A549 (cell line): ENCODE data around the gene TRIM24. TPM values are rescaled to one million over a fixed set of nuclear protein-coding genes. Genes with fewer than 3 reads are reported as not detected.

Source experiments
- ATAC-seq, 2 experiments: fragments of 200-7000 bp in 1 of 2; fragments of >200 bp in 1 of 2; cut with Nextera tagmentation in 1 of 2; cut with Tn5 transposase in 1 of 2; 3 replicates each; pipeline versions ENCODE4 v1.8.0 to v1.9.1; 2018 to 2020; ENCODE audit warnings: mild to moderate bottlenecking in 1 of 2, moderate library complexity in 1 of 2
- CTCF ChIA-PET: fragments of 300-600 bp; sonication (Branson Sonifier 250); formaldehyde crosslinking; extraction: SDS; loops from one replicate; lab custom pipeline; 2021; ENCODE audit warnings: antibody characterized with exemption, inconsistent platforms; lab: Yijun Ruan, JAX
- POLR2A ChIA-PET: fragments of 350-600 bp; formaldehyde crosslinking; extraction: SDS; loops from one replicate; lab custom pipeline; 2021; ENCODE audit warnings: antibody characterized with exemption, inconsistent platforms; lab: Yijun Ruan, JAX
- DNase-seq, 2 experiments: peaks; one replicate each; pipeline versions ENCODE4 v3.0.0 to v3.0.0-alpha.2; 2011 to 2016; ENCODE audit warnings: low read depth in 1 of 2, low spot score in 1 of 2
- FAIRE-seq: peaks from 2 replicates; lab custom pipeline; 2011; peaks lifted over from hg19 to GRCh38; lab: Jason Lieb, UNC
- H3K27ac ChIP-seq, 2 experiments: fragments of >200 bp; sonication (Bioruptor Twin); formaldehyde crosslinking; 3 replicates each; pipeline ENCODE4 v1.5.1; 2016 to 2017
- H3K4me1 ChIP-seq: fragments of >200 bp; sonication (Bioruptor Twin); formaldehyde crosslinking; 3 replicates; pipeline ENCODE4 v1.6.1; 2016
- H3K4me2 ChIP-seq: fragments of >200 bp; sonication (Bioruptor Twin); formaldehyde crosslinking; 3 replicates; pipeline ENCODE4 v1.6.1; 2016
- H3K4me3 ChIP-seq: fragments of >200 bp; sonication (Bioruptor Twin); formaldehyde crosslinking; 3 replicates; pipeline ENCODE4 v1.5.1; 2016
- H3K9me3 ChIP-seq: fragments of >200 bp; sonication (Bioruptor Twin); formaldehyde crosslinking; 3 replicates; pipeline ENCODE4 v1.6.1; 2016
- CBX8 ChIP-seq: fragments of 200-600 bp; sonication (generic); IDR thresholded peaks from 2 replicates; pipeline ENCODE4 v1.6.1; 2016
- CHD2 ChIP-seq: fragments of 150-350 bp; IDR thresholded peaks from 2 replicates; pipeline ENCODE4 v1.6.1; 2014; ENCODE audit warnings: low read length; ENCODE audit not compliant: partially characterized antibody
- CHD4 ChIP-seq: fragments of 200-600 bp; sonication (generic); IDR thresholded peaks from 2 replicates; pipeline ENCODE4 v1.6.1; 2016; ENCODE audit warnings: antibody characterized with exemption, mild to moderate bottlenecking, borderline replicate concordance
- CTCF ChIP-seq: fragments of >200 bp; sonication (Bioruptor Twin); formaldehyde crosslinking; IDR thresholded peaks from 3 replicates; pipeline ENCODE4 v1.5.1; 2016
- E2F6 ChIP-seq: IDR thresholded peaks from 2 replicates; pipeline ENCODE4 v1.6.1; 2012; ENCODE audit warnings: low read depth, borderline replicate concordance
- EHF ChIP-seq: fragments of 250-450 bp; sonication (Bioruptor Pico); IDR thresholded peaks from 2 replicates; pipeline ENCODE4 v1.5.0; 2020; ENCODE audit warnings: mild to moderate bottlenecking
- FOSL2 ChIP-seq, 2 experiments: fragments of 450-650 bp in 1 of 2; fragments of >200 bp in 1 of 2; sonication (Bioruptor Twin) in 1 of 2; formaldehyde crosslinking; IDR thresholded peaks; 2 replicates each; pipeline versions ENCODE4 v1.5.0 to v1.6.1; 2016 to 2020; ENCODE audit warnings: mild to moderate bottlenecking in 1 of 2, moderate library complexity in 1 of 2
- FOXS1 ChIP-seq: fragments of 250-450 bp; sonication (Bioruptor Pico); IDR thresholded peaks from 2 replicates; pipeline ENCODE4 v1.5.0; 2020; ENCODE audit warnings: mild to moderate bottlenecking, moderate library complexity
- GATA3 ChIP-seq: IDR thresholded peaks from 2 replicates; pipeline ENCODE4 v1.6.1; 2012; ENCODE audit warnings: borderline replicate concordance
- HES2 ChIP-seq: fragments of >200 bp; sonication (Bioruptor Twin); formaldehyde crosslinking; IDR thresholded peaks from 2 replicates; pipeline ENCODE4 v1.6.1; 2016
- HEYL ChIP-seq: fragments of 250-450 bp; sonication (Bioruptor Pico); IDR thresholded peaks from 2 replicates; pipeline ENCODE4 v1.8.0; 2021; ENCODE audit warnings: mild to moderate bottlenecking, moderate library complexity
- HMGXB4 ChIP-seq: fragments of 250-450 bp; sonication (Bioruptor Pico); IDR thresholded peaks from 2 replicates; pipeline ENCODE4 v1.5.0; 2021; ENCODE audit warnings: mild to moderate bottlenecking, moderate library complexity, borderline replicate concordance
- HOXB13 ChIP-seq: fragments of 250-450 bp; sonication (Bioruptor Pico); IDR thresholded peaks from 2 replicates; pipeline ENCODE4 v1.5.0; 2020; ENCODE audit warnings: low read depth, mild to moderate bottlenecking, moderate library complexity
- HOXB5 ChIP-seq: fragments of 250-450 bp; sonication (Bioruptor Pico); IDR thresholded peaks from 2 replicates; pipeline ENCODE4 v1.5.0; 2020; ENCODE audit warnings: mild to moderate bottlenecking, moderate library complexity
- JUN ChIP-seq, 2 experiments: fragments of >200 bp; sonication (Bioruptor Twin); formaldehyde crosslinking; IDR thresholded peaks; 2 replicates in 1 of 2; 3 replicates in 1 of 2; pipeline ENCODE4 v1.6.1; 2016 to 2017
- RAD21 ChIP-seq, 2 experiments: fragments of >200 bp in 1 of 2; sonication (Bioruptor Twin) in 1 of 2; formaldehyde crosslinking in 1 of 2; IDR thresholded peaks in 1 of 2; conservative IDR thresholded peaks in 1 of 2; 2 replicates in 1 of 2; 3 replicates in 1 of 2; pipeline ENCODE4 v1.6.1; 2012 to 2018; ENCODE audit warnings: inconsistent platforms in 1 of 2
- RARB ChIP-seq: fragments of 250-450 bp; sonication (Bioruptor Pico); IDR thresholded peaks from 2 replicates; pipeline ENCODE4 v1.8.0; 2021; ENCODE audit warnings: mild to moderate bottlenecking, moderate library complexity
- RCOR1 ChIP-seq: fragments of 150-350 bp; IDR thresholded peaks from 2 replicates; pipeline ENCODE4 v1.6.1; 2014; ENCODE audit warnings: antibody characterized with exemption, low read length, low read depth
- TFCP2L1 ChIP-seq: fragments of 250-450 bp; sonication (Bioruptor Pico); IDR thresholded peaks from 2 replicates; pipeline ENCODE4 v1.5.0; 2021; ENCODE audit warnings: mild to moderate bottlenecking
- WGBS: methylation state at CpG from one replicate; pipeline ENCODE4 v1.1.6; 2017; ENCODE audit errors: missing lambda C conversion rate; 5-methylcytosine and 5-hydroxymethylcytosine counted together
- polyA plus RNA-seq, 4 experiments: library from polyadenylated mRNA; depleted of rRNA in 3 of 4; stranded (reverse); fragments of >200 nt; fragmentation: RNase III in 1 of 4; extraction: RNeasy Plus Mini Kit Qiagen cat#74134 plus additional on column Dnase treatment in 1 of 4; gene quantifications; 2 replicates in 3 of 4; 3 replicates in 1 of 4; pipeline ENCODE4 v1.2.3, GENCODE V29; 2011 to 2017
- TF ChIP-seq, protein P1 (sequence below): IDR thresholded peaks from 2 replicates; pipeline ENCODE4 v1.6.1; 2012

TRIM24 gene
- polyA plus RNA-seq, 2 of the 4 experiments (the other 2 are of a cell fraction), result 8.3 to 11.6 TPM

- 53% methylated on average over 2 of the region's 2 CpGs for WGBS
- TF ChIP-seq HEYL (CRISPR knock-in tag) (no peak), CHD4 (no peak), RARB (CRISPR knock-in tag) (no peak), RAD21 (conservative IDR thresholded peaks at IDR 0.05 in 1 of 2, IDR thresholded peaks at IDR 0.05 in 1 of 2) (no peak), FOSL2 (IDR thresholded peaks at IDR 0.05) (no peak), FOSL2 (CRISPR knock-in tag; IDR thresholded peaks at IDR 0.05) (no peak), HOXB13 (CRISPR knock-in tag) (no peak), CTCF (no peak), JUN (IDR thresholded peaks at IDR 0.05) (no peak), EHF (no peak), HOXB5 (no peak), E2F6 (no peak), FOXS1 (CRISPR knock-in tag) (no peak), CBX8 (no peak)
- TF ChIP-seq, protein P1, sequence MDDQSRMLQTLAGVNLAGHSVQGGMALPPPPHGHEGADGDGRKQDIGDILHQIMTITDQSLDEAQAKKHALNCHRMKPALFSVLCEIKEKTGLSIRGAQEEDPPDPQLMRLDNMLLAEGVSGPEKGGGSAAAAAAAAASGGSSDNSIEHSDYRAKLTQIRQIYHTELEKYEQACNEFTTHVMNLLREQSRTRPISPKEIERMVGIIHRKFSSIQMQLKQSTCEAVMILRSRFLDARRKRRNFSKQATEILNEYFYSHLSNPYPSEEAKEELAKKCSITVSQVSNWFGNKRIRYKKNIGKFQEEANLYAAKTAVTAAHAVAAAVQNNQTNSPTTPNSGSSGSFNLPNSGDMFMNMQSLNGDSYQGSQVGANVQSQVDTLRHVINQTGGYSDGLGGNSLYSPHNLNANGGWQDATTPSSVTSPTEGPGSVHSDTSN, result no peak
- Histone ChIP-seq H3K27ac (no peak overlapping the region), H3K4me3 (no peak overlapping the region), H3K9me3 (no peaks in the 10 kb centered on the region), H3K4me1 (no peaks in the 10 kb centered on the region), H3K4me2 (no peak overlapping the region)
- no peak for FAIRE-seq
- ChIA-PET CTCF (no interaction called here), POLR2A (no interaction called here)
- no peak for DNase-seq
- ATAC-seq, result no peak
Observed at GRCh38 chr7:138595454-138595853, 135.4 kb downstream of the TRIM24 start.

DNA sequence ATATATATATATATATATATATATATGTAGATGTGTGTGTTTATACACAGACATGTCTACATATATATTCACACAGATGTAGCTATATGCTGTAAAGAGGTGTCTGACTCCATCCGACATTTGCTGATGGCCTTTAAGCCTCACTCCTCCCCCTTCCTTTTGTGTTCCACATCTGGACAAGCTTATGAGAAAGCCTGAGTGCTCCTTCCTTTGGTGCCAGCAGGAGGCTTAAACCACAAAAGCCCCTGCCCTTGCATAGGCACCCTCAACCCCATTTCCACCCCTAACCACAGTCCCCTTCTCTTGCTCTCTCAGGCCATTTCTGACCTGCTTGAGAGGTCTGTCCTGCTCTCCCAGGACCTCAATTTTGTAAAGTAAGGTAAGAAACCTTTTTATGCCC is 142.4 kb downstream of the TRIM24 start:
- CTCF ChIA-PET, result no interaction called here
- no peak for FAIRE-seq
- Histone ChIP-seq H3K4me3 (no peak overlapping the region), H3K4me2 (no peak overlapping the region), H3K9me3 (no peaks in the 10 kb centered on the region), H3K27ac (no peak overlapping the region), H3K4me1 (no peaks in the 10 kb centered on the region)
- TF ChIP-seq HMGXB4 (CRISPR knock-in tag) (no peak), GATA3 (no peak), RAD21 (conservative IDR thresholded peaks at IDR 0.05 in 1 of 2, IDR thresholded peaks at IDR 0.05 in 1 of 2) (no peak), TFCP2L1 (CRISPR knock-in tag) (no peak), RCOR1 (no peak), JUN (IDR thresholded peaks at IDR 0.05) (no peak), RARB (CRISPR knock-in tag) (no peak), HES2 (no peak), CHD2 (no peak), E2F6 (no peak)
- no peak for DNase-seq
- 84% methylated on average over 1 of the region's 1 CpG for WGBS
- ATAC-seq, result no peak; a peak in 1 of 6 replicates
- POLR2A ChIA-PET, result no interaction called here
